Measurements from ENCODE around the gene SARM1. TPM values are rescaled to one million over a fixed set of nuclear protein-coding genes. Genes with fewer than 3 reads are reported as not detected.

Gene SARM1
- total and polyA plus RNA-seq, 2 of the 13 experiments (the other 11 are each of a cell fraction or from before 2014, with no cell fraction given), result 0.73 to 0.86 TPM

DNA sequence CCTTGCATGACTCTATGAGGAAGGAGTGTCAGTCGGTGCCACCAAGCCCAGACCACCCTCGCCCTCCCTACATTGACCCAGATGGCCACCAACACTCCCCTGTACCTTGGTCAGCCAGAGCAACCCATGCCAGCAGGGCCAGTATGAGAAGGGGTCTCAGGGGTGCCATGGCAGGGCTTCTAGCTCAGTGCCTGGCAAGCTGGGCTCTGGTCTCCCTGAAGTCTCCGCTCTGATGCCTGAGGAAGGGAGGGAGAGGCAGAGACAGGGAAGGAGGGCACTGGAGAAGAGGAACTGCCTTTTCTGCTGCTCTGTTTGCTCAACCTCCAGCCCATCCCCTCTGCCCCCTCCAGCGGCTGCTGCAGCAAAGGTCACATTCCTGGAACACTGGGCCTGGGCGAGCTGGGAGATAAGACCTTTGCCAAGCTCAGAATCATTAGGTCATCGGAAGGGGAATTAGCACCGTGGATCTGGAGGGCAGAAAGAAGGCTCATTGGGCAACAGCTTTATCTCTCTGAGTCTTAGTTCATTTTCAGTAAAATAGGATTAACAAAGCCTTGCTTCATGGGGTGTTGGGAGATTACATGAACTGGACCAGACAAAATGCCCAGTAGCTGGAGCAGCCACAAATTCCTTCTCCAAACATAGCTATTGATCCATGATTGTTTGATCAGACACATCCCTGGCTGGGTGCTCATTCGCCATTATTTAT, 1.3 kb upstream of the SARM1 start, which contains the start of gene VTN:
TSS of gene VTN (minus strand) at position 273 of the 709 bp plus-strand sequence. CDS start at position 169, 104 bp downstream.
- H3K27me3 ChIP-seq (ENCODE audit: control insufficient read depth in 1 of 2, insufficient read depth in 2 of 2, low read length in 2 of 2), result no peaks in the 10 kb centered on the region
- 3% methylated on average over 8 of the region's 8 CpGs for WGBS (ENCODE audit: low lambda C conversion rate)
- H3K36me3 ChIP-seq (replicated peaks in 1 of 2; ENCODE audit: control insufficient read depth in 1 of 2, insufficient read depth in 2 of 2, low read length in 2 of 2), result no peaks in the 10 kb centered on the region; a peak in 1 of 5 replicates
- peak within 1 kb of the TSS; percentile 96 for H3K4me2 ChIP-seq (ENCODE audit: low read depth, low read length)
- H3K79me2 ChIP-seq (ENCODE audit: insufficient read depth, low read length), result peaks cover 7% of the 10 kb centered on the region
- peak within 1 kb of the TSS; percentile 74 for H3K9ac ChIP-seq (ENCODE audit: insufficient read depth, low read depth, low read length)
- ChIA-PET CTCF (ENCODE audit: low intra/inter-chr PET ratio, low total read pairs) (no interaction called here), POLR2A (interaction anchor here (0.7 to 8.3 kb wide), 20 partner anchors 9 to 350 kb away, joined by 3 to 183 read pairs (median 6); partner anchors contain the start of genes IFT20, POLDIP2, RPL23A and SLC46A1)
- H3K9me3 ChIP-seq (ENCODE audit: low read length), result no peaks in the 10 kb centered on the region
- H3K27ac ChIP-seq (ENCODE audit: extremely low read length, insufficient read depth, low read length), result peak within 1 kb of the TSS; percentile 92
- intact Hi-C loops (cut with micrococcal nuclease; ENCODE audit: unreplicated experiment), result loop anchor here (1.0 to 2.0 kb wide), 2 partner anchors 35 to 47 kb away; partner anchors contain the start of genes IFT20 and TNFAIP1
- BruUV-seq (replicated peaks), result no TSS peak
- in situ Hi-C loops (cut with HindIII; ENCODE audit: extremely low pct_ligation_motif_present, low pct_unique_long_range_greater_than_20kb), result no loop called here
- H3K4me3 ChIP-seq (replicated peaks in 1 of 3; ENCODE audit: insufficient read depth in 1 of 3, low read depth in 2 of 3, low read length in 3 of 3), result peak within 1 kb of the TSS; percentile 49 to 77 (median 51)
- peak; percentile 78 for ATAC-seq
- H4K20me1 ChIP-seq (ENCODE audit: insufficient read depth, low read length), result no peaks in the 10 kb centered on the region
- no peak within 1 kb of the TSS for H2AFZ ChIP-seq (ENCODE audit: low read length)
- peak; percentile 98 for DNase-seq (ENCODE audit: low spot score)
- H3K4me1 ChIP-seq (ENCODE audit: insufficient read depth, low read length), result peaks cover 52% of the 10 kb centered on the region
- peak; percentile 99 for FAIRE-seq
- TF ChIP-seq ZNF615 (CRISPR knock-in tag; IDR thresholded peaks at IDR 0.05; ENCODE audit: borderline replicate concordance), result 0 out of 2 replicates have a peak, but pooled peaks have one; percentile 17
- peak; percentile 85; the same call in 1 of the 2 replicates for TF ChIP-seq YEATS4 (CRISPR knock-in tag; IDR thresholded peaks at IDR 0.05; ENCODE audit: borderline replicate concordance)
- peak; percentile 97; the same call in 1 of the 2 replicates for TF ChIP-seq NCOR1 (IDR thresholded peaks at IDR 0.05; ENCODE audit: borderline replicate concordance, low read length)
- TF ChIP-seq ZNF639 (CRISPR knock-in tag; conservative IDR thresholded peaks at IDR 0.05), result no peak; the same call in 1 of the 2 replicates
- TF ChIP-seq ZNF713 (CRISPR knock-in tag; IDR thresholded peaks at IDR 0.05), result peak; percentile 54; the same call in 1 of the 2 replicates
- TF ChIP-seq BRD4 (CRISPR knock-in tag; IDR thresholded peaks at IDR 0.05), result peak; percentile 95
- TF ChIP-seq HNRNPK (IDR thresholded peaks at IDR 0.05; ENCODE audit: low read depth, low read length, poor library complexity, severe bottlenecking), result no peak
- TF ChIP-seq, protein P1, sequence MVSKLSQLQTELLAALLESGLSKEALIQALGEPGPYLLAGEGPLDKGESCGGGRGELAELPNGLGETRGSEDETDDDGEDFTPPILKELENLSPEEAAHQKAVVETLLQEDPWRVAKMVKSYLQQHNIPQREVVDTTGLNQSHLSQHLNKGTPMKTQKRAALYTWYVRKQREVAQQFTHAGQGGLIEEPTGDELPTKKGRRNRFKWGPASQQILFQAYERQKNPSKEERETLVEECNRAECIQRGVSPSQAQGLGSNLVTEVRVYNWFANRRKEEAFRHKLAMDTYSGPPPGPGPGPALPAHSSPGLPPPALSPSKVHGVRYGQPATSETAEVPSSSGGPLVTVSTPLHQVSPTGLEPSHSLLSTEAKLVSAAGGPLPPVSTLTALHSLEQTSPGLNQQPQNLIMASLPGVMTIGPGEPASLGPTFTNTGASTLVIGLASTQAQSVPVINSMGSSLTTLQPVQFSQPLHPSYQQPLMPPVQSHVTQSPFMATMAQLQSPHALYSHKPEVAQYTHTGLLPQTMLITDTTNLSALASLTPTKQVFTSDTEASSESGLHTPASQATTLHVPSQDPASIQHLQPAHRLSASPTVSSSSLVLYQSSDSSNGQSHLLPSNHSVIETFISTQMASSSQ (IDR thresholded peaks at IDR 0.05; ENCODE audit: low read depth), result peak; percentile 67; the same call in 1 of the 2 replicates
- TF ChIP-seq, protein P1 (CRISPR knock-in tag; IDR thresholded peaks at IDR 0.05; ENCODE audit: borderline replicate concordance), result peak; percentile 82; the same call in 1 of the 2 replicates
- peak; percentile 91 for TF ChIP-seq HNF1B (CRISPR knock-in tag; IDR thresholded peaks at IDR 0.05)
- TF ChIP-seq KAT7 (CRISPR knock-in tag; IDR thresholded peaks at IDR 0.05; ENCODE audit: borderline replicate concordance), result peak; percentile 29; the same call in 1 of the 2 replicates
- peak; percentile 90; the same call in 1 of the 2 replicates for TF ChIP-seq MIER3 (CRISPR knock-in tag; IDR thresholded peaks at IDR 0.05; ENCODE audit: borderline replicate concordance)
- TF ChIP-seq, protein P2, sequence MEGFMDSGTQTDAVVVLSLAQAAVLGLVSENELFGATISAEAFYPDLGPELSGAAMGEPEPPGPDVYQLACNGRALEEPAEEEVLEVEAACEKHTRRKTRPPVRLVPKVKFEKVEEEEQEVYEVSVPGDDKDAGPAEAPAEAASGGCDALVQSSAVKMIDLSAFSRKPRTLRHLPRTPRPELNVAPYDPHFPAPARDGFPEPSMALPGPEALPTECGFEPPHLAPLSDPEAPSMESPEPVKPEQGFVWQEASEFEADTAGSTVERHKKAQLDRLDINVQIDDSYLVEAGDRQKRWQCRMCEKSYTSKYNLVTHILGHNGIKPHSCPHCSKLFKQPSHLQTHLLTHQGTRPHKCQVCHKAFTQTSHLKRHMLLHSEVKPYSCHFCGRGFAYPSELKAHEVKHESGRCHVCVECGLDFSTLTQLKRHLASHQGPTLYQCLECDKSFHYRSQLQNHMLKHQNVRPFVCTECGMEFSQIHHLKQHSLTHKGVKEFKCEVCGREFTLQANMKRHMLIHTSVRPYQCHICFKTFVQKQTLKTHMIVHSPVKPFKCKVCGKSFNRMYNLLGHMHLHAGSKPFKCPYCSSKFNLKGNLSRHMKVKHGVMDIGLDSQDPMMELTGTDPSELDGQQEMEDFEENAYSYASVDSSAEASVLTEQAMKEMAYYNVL (CRISPR knock-in tag; IDR thresholded peaks at IDR 0.05; ENCODE audit: borderline replicate concordance), result peak; percentile 94; the same call in 1 of the 2 replicates
